ENCODE data around the gene PPM1E.

The PPM1E gene

GRCh38 chr17:58911741-58912343 is 156.2 kb downstream of the PPM1E start:
- H3K9me3 ChIP-seq (ENCODE audit: insufficient read depth, low read length): peaks cover 17% of the 10 kb centered on the region
- H4K20me1 ChIP-seq (ENCODE audit: low read depth, low read length): no peaks in the 10 kb centered on the region
- no peak overlapping the region for H2AFZ ChIP-seq (ENCODE audit: low read depth, low read length, severe bottlenecking)
- H3K9me2 ChIP-seq (replicated peaks; ENCODE audit: insufficient read depth, low read length): no peaks in the 10 kb centered on the region
- H3K4me3 ChIP-seq (ENCODE audit: insufficient read depth, low read length, poor library complexity, severe bottlenecking): no peak overlapping the region
- H3K27ac ChIP-seq (ENCODE audit: low read depth, low read length): no peak overlapping the region
- no peak for TF ChIP-seq EZH2phosphoT487 (conservative IDR thresholded peaks at IDR 0.05; ENCODE audit: low read length)
- TF ChIP-seq, protein P1, sequence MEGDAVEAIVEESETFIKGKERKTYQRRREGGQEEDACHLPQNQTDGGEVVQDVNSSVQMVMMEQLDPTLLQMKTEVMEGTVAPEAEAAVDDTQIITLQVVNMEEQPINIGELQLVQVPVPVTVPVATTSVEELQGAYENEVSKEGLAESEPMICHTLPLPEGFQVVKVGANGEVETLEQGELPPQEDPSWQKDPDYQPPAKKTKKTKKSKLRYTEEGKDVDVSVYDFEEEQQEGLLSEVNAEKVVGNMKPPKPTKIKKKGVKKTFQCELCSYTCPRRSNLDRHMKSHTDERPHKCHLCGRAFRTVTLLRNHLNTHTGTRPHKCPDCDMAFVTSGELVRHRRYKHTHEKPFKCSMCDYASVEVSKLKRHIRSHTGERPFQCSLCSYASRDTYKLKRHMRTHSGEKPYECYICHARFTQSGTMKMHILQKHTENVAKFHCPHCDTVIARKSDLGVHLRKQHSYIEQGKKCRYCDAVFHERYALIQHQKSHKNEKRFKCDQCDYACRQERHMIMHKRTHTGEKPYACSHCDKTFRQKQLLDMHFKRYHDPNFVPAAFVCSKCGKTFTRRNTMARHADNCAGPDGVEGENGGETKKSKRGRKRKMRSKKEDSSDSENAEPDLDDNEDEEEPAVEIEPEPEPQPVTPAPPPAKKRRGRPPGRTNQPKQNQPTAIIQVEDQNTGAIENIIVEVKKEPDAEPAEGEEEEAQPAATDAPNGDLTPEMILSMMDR (IDR thresholded peaks at IDR 0.05; ENCODE audit: insufficient read depth, low read length, poor library complexity, severe bottlenecking): no peak
- no peaks in the 10 kb centered on the region; the same call in 1 of the 2 replicates for H3K36me3 ChIP-seq (ENCODE audit: low read length)
- H3K4me2 ChIP-seq (ENCODE audit: low read depth, low read length, poor library complexity, severe bottlenecking): no peak overlapping the region
- H3K9ac ChIP-seq (ENCODE audit: low read length): no peak overlapping the region
- no peaks in the 10 kb centered on the region for H3F3A ChIP-seq (ENCODE audit: insufficient read depth)
- no peaks in the 10 kb centered on the region for H3K79me2 ChIP-seq (ENCODE audit: insufficient read depth, low read length)
- H3K27me3 ChIP-seq (ENCODE audit: low read length): no peaks in the 10 kb centered on the region

DNA sequence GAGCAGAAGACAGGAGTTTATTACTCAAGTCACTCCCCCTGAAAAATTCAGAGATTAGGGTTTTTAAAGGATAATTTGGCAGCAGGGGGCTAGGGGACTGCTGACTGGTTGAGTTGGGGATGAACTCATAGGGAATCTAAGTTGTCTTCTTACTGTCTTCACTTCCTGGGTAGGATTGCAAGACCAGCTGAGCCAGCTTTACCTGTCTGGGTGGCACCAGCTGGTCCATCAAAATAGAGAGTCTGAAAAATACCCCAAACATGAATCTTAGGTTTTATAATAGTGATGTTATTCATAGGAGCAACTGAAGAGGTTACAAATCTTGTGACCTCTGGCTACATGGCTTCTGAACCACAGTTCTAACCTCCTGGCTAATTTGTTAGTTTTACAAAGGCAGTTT is 157.9 kb downstream of the PPM1E start:
- no peak overlapping the region for H3K27ac ChIP-seq (ENCODE audit: low read depth, low read length)
- H3K4me3 ChIP-seq (ENCODE audit: insufficient read depth, low read length, poor library complexity, severe bottlenecking): no peak overlapping the region
- H4K20me1 ChIP-seq (ENCODE audit: low read depth, low read length): no peaks in the 10 kb centered on the region
- no peak overlapping the region for H2AFZ ChIP-seq (ENCODE audit: low read depth, low read length, severe bottlenecking)
- H3F3A ChIP-seq (ENCODE audit: insufficient read depth): no peaks in the 10 kb centered on the region
- H3K79me2 ChIP-seq (ENCODE audit: insufficient read depth, low read length): no peaks in the 10 kb centered on the region
- H3K4me2 ChIP-seq (ENCODE audit: low read depth, low read length, poor library complexity, severe bottlenecking): no peak overlapping the region
- no peaks in the 10 kb centered on the region for H3K27me3 ChIP-seq (ENCODE audit: low read length)
- TF ChIP-seq, protein P1 (IDR thresholded peaks at IDR 0.05; ENCODE audit: insufficient read depth, low read length, poor library complexity, severe bottlenecking): no peak
- no peak for TF ChIP-seq EZH2phosphoT487 (conservative IDR thresholded peaks at IDR 0.05; ENCODE audit: low read length)
- no peaks in the 10 kb centered on the region for H3K9me2 ChIP-seq (replicated peaks; ENCODE audit: insufficient read depth, low read length)
- no peak overlapping the region for H3K9ac ChIP-seq (ENCODE audit: low read length)
- peaks cover 17% of the 10 kb centered on the region for H3K9me3 ChIP-seq (ENCODE audit: insufficient read depth, low read length)
- H3K36me3 ChIP-seq (ENCODE audit: low read length): no peaks in the 10 kb centered on the region; the same call in 1 of the 2 replicates

- Histone ChIP-seq H3K79me2 (ENCODE audit: insufficient read depth, low read length) (no peaks in the 10 kb centered on the region), H3K27ac (ENCODE audit: low read depth, low read length) (no peak overlapping the region), H4K20me1 (ENCODE audit: low read depth, low read length) (no peaks in the 10 kb centered on the region), H3K9me3 (ENCODE audit: insufficient read depth, low read length) (peaks cover 17% of the 10 kb centered on the region), H3K9ac (ENCODE audit: low read length) (no peak overlapping the region), H3K4me3 (ENCODE audit: insufficient read depth, low read length, poor library complexity, severe bottlenecking) (no peak overlapping the region), H3F3A (ENCODE audit: insufficient read depth) (no peaks in the 10 kb centered on the region), H2AFZ (ENCODE audit: low read depth, low read length, severe bottlenecking) (no peak overlapping the region), H3K4me2 (ENCODE audit: low read depth, low read length, poor library complexity, severe bottlenecking) (no peak overlapping the region), H3K27me3 (ENCODE audit: low read length) (no peaks in the 10 kb centered on the region), H3K36me3 (ENCODE audit: low read length) (no peaks in the 10 kb centered on the region; the same call in 1 of the 2 replicates), H3K9me2 (replicated peaks; ENCODE audit: insufficient read depth, low read length) (no peaks in the 10 kb centered on the region)
- TF ChIP-seq, protein P1 (IDR thresholded peaks at IDR 0.05; ENCODE audit: insufficient read depth, low read length, poor library complexity, severe bottlenecking): no peak
Measured at GRCh38 chr17:58913971-58914769, 158.5 kb downstream of the PPM1E start.
